Measurements from ENCODE around the gene JAG1.
"Not testable (repeated sequence)": the region's sequence is repeated elsewhere in the genome, so short reads cannot be mapped to it uniquely, and the experiment has no call there.

JAG1 gene

GRCh38 chr20:10634683-10635411 lies 39.0 kb downstream of the JAG1 start:
- DNase-seq = no peak

- no peak for DNase-seq
Observed at GRCh38 chr20:10634211-10634610, 39.6 kb downstream of the JAG1 start.

- DNase-seq = no peak
Observed at GRCh38 chr20:10633718-10634117, 40.1 kb downstream of the JAG1 start.

- no peak for DNase-seq
Observed at GRCh38 chr20:10632721-10633509, 40.9 kb downstream of the JAG1 start.

- DNase-seq = no peak
Observed at GRCh38 chr20:10631126-10631525, 42.7 kb downstream of the JAG1 start.

GRCh38 chr20:10629946-10630650 lies 43.7 kb downstream of the JAG1 start:
- DNase-seq = no peak

GRCh38 chr20:10626896-10627295 lies 46.9 kb downstream of the JAG1 start:
- no peak for DNase-seq

GRCh38 chr20:10625641-10626040 lies 48.2 kb downstream of the JAG1 start:
- no peak for DNase-seq

- no peak for DNase-seq
Observed at GRCh38 chr20:10622657-10623418, 51.0 kb downstream of the JAG1 start.

- DNase-seq = no peak
Observed at GRCh38 chr20:10621149-10621548, 52.6 kb downstream of the JAG1 start.

- DNase-seq = no peak
Observed at GRCh38 chr20:10619427-10619826, 54.4 kb downstream of the JAG1 start.

- DNase-seq = no peak
Observed at GRCh38 chr20:10618611-10619245, 55.1 kb downstream of the JAG1 start.

- not testable (repeated sequence) for DNase-seq
Observed at GRCh38 chr20:10617549-10618133, 56.2 kb downstream of the JAG1 start.

GRCh38 chr20:10616212-10616611 lies 57.6 kb downstream of the JAG1 start:
- no peak for DNase-seq

- DNase-seq = no peak
Observed at GRCh38 chr20:10613911-10614310, 59.9 kb downstream of the JAG1 start.

- DNase-seq = not testable (repeated sequence)
Observed at GRCh38 chr20:10613426-10613825, 60.4 kb downstream of the JAG1 start.

GRCh38 chr20:10611357-10611756 lies 62.4 kb downstream of the JAG1 start:
- no peak for DNase-seq

GRCh38 chr20:10610251-10610650 lies 63.5 kb downstream of the JAG1 start:
- DNase-seq = peak; percentile 49

- DNase-seq = no peak
Observed at GRCh38 chr20:10609770-10610169, 64.0 kb downstream of the JAG1 start.

- DNase-seq = no peak
Observed at GRCh38 chr20:10609276-10609675, 64.5 kb downstream of the JAG1 start.

- DNase-seq = no peak
Observed at GRCh38 chr20:10605547-10606195, 68.1 kb downstream of the JAG1 start.
